ENCODE data around the gene ZNF628.
A peak's percentile ranks its signal among the peaks of the same experiment; 100 is the strongest.

ZNF628 gene

GRCh38 chr19:55451163-55451964 lies 25.1 kb upstream of the ZNF628 start:
- no peak for DNase-seq (ENCODE audit: low spot score)

DNA sequence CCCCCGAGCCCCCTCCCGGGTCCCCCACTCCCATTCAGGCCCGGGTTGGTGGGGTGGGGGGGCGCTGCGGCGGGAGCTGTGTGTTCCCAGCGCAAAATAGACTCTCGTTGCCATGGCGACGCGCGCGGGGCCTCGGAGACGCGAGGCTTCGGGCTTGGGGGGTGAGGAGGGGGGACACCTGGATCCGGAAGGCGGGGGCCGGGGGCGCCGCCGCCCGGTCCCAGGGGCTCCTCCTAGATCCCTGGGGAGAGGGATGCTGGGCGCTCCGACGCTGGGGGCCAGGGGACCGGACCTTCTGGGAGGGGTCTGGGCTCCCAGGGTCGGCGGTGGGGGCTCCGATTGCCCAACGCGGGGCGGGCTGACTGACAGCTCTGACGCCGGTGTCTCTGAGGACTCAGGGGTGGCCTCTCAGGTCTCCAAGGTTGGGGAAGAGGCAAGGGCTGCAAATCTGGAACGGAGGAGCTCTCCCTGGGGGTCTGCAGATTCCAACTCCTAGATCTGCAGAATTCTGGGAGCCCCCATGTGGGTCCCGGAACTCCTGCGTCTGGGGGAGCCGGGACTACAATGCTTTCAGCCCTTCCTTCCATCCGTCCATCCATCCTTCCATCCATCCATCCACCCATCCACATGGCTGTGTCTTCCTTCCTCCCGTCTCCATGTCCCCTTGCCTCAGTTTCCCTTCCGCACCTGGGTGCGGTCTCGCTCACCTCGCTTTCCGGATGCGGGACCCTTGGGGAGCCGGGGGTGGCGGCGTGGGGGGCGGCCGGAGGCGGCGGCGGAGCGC lies 24.3 kb upstream of the ZNF628 start:
- DNase-seq (ENCODE audit: low spot score): no peak

DNA sequence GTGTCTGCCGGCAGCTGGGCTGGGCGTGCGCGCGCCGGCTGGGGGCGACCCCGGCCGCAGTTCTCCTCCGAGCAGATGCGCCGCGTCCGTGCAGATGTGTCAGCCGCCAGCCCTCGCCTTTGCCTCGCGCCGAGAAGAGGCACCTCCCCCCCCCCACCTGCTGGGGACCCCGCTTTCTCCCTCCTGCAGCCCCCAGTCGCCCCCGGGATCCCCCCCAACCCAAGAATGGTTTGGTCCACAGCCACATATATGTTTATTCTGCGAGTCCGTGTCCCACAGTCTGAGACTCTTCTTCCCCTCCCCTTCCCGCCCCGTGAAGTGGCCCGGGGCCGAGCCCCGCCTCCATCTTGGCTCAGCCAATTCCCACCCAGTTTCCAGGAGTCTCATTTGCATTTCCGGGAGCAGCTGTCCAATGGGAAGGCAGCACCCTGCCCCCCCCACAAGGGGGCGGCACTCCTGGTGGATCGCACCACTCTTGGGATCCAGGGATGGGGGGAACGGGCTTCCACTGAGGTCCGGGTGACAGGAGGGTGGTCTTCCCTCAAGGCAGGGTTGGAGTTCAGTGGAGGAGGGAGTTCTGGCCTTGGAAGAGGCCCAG lies 23.6 kb upstream of the ZNF628 start:
- DNase-seq (ENCODE audit: low spot score): peak; percentile 95

DNA sequence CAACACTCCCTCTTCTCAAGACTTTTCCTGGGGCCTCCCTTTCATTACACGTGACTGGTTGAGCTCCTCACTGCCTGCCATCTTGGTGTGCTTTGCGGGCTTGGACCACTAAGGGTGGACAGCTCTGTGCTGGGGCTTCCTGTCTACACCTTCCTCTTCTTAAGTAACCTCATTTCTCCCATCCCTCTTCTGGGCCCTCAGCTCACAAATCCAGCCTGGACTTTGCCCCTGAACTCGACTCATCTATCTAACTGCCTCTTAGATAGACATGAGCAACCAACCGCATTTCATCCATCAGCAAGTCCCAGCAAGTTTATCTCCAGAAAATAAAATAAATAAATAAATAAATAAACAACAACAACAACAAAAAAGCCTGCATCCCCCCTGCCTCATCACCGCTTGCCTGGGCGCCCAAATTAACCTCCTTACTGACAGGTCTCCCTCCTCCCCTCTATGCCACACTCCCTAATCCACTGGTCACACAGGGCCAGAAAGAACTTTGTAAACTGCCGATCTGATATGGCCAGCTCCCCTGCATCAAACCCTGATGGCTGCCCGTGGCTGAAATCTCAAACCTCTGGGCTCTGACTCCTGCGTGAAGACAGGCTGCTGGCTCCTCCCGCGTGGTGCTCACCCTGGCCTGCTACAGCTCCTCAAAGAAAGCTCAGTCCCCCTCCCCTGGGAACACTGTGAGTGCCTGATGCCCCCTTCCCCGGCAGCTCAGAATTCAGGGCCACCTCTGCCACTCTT lies 22.7 kb upstream of the ZNF628 start:
- DNase-seq (ENCODE audit: low spot score): no peak

DNA sequence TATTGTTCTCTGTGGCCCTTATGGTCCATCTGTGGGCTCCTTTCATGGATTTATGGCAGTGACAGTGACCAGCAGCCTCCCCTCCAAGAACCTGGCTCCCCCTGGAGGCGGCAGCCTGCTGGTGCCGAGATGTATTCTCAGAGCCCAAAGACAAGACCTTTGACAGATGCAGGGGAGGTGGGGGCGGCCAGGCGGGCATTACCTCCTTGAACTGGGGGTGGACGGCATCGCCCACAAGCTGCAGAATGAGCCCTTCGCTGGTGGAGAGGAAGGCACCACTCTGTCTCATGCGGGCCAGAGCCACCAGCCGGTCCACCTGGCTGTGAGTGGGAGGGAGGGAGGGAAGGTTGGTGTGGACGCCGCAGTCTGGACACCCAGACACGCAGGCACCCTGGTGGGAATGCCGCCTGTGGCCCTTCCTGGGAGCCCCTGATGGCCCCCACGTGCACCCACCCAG lies 21.6 kb upstream of the ZNF628 start:
- DNase-seq (ENCODE audit: low spot score): peak; percentile 59

DNA sequence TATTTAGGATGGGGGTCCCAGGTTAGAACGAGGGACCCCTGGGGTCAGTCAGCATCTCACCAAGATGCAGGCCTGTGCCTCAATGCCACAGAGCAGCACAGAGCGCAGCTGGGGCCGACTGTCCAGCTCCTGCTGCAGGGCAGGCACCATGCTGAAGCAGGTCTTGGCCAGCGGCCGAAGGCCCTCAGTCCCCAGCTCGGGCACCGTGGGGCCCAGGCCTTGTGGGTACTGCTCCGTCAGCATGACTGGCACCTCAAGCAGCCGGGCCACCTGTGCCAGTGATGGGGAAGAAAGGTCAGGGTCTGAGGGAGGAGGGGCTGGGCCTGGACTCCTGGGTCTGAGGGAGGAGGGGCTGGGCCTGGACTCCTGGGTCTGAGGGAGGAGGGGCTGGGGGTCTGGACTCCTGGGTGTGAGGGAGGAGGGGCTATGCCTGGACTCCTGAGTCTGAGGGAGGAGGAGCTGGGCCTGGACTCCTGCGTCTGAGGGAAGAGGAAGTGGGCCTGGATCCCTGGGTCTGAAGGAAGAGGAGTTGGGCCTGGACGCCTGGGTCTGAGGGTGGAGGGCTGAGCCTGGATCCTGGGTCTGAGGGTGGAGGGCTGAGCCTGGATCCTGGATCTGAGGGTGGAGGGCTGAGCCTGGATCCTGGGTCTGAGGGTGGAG lies 20.7 kb upstream of the ZNF628 start:
- DNase-seq (ENCODE audit: low spot score): no peak

GRCh38 chr19:55456347-55456746 lies 20.1 kb upstream of the ZNF628 start:
- DNase-seq (ENCODE audit: low spot score): no peak

DNA sequence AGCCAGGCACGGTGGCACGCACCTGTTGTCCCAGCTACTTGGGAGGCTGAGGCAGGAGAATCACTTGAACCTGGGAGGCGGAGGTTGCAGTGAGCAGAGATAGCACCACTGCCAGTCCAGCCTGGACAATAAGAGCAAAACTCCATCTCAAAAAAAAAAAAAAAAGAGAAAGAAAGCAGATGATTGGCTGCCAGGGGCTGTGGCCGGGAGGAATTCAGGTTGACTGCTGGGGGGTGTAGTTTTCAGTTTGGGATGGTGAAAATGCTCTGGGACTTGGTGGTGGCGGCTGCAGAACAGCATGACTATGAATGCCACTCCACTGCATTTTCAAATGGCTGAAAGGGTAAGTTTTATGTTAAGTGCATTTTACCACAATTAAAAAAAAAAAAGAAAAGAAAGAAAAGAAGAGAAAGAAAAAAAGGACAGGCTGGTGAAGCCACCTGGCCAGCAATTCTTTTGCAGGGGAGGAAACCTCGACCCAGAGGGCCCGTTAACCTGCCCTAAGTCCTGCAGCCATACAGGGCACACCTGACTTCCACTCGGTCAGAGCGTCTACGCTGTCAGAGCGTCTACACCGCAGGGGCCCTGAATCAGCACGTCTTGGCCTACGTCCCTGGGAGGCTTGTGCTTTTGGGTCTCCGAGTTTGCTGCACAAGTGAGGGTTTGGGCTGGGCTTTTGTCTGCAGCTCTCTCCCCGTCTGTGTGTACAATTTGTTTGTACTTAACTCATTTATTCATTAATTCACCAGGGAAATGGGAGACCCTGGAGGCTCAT lies 18.5 kb upstream of the ZNF628 start:
- no peak for DNase-seq (ENCODE audit: low spot score)

- DNase-seq (ENCODE audit: low spot score): no peak
Measured at GRCh38 chr19:55459551-55459949, 16.9 kb upstream of the ZNF628 start.

GRCh38 chr19:55459950-55460657 lies 16.3 kb upstream of the ZNF628 start:
- no peak for DNase-seq (ENCODE audit: low spot score)

DNA sequence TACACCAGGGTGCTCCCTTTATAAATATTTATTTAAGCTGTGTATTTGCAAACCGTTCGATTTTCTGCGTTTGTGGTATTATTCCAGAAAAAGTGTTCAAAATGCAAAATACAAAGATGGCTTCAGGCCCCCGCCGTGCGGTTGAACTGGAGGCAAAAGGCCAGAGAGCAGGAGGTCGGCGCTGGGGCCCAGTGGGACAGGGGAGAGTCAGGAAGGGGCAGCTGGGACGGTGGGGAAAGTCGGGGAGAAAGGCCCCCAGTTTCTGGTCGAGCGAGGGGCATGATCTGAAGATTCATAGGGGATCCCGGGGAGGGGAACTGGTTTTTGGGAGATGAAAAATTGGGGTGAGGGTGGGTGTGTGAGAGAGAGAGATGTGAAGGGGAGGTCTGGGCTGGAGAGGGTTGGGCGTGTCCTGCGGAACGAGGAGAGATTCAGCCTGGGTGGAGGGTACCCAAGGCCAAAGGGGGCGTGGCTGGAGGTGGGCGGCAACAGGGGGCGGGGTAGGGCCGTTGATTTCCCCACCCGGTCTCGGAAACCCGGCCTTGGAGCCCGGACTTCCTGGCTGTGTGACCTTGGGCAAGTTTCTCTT lies 15.7 kb upstream of the ZNF628 start:
- DNase-seq (ENCODE audit: low spot score): peak; percentile 60

DNA sequence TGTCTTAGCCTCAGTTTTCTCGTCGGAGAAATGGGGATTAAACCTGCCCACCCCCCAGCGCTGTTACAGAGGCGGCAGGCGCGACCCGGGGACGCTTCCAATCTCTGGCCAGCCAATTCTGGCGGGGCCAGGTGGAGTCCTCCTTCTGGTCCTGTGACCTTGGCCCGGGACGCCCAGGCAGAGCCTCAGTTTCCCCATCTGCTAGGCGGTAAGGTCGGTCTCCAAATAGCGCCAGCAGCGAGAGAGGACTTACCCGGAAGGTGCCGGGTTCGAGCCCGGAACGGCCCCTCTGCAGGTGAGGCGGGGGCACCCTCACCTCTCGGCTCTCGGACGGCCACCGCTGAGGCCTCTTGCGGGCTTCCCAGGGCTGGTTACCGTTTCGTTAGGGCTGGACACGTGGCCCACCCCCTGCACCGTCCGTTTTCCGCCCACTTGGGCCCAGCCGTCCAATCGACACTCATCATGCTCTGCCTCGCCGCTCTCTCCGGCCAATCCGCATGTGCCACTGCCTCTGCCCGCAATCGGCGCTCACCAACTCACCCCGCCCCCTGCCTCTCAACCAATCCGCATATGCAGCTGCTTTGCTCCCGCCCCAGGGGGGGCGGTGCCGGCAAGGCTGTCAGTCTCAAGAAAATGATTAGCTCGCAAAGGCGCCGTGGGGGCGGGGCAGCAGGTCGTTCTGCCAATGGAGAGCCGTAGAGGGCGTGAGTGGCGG lies 15.0 kb upstream of the ZNF628 start, which contains the start of gene ISOC2:
TSS of gene ISOC2 (minus strand) at position 384 of the 715 bp plus-strand sequence. CDS start 5,156 bp downstream, outside the sequence.
- DNase-seq (ENCODE audit: low spot score): peak; percentile 98

DNA sequence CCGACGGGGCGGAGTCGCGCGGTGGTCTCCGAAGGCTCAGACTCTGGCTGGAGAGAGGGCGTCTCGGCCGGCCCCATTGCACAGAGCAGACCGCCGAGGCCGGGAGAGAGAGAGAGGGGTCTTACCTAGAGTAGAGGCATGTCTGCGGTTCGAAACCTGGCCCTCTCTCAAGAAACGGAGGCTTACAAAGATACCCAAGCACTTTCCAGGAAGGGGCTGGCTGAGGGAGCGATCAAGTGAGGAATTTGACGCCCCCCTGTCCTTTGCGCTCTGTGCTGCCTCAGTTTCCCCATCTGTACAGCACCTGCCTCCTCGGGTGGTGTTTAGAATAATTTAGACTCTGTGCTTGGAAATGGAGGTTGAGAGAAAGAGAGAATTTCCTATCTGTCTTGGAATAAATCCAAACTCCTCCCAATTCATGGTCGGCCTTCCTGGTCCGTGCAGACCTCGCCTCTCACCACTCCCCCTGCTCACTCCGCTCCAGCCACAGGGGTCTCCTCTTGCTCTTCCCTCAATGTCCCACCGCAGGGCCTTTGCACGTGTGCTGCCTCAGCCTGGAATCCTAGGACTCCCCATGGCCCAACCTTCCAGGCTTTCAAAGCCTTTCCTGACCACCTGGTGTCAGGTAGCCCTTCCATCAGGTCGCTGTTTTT lies 14.3 kb upstream of the ZNF628 start:
- DNase-seq (ENCODE audit: low spot score): no peak

- no peak for DNase-seq (ENCODE audit: low spot score)
Measured at GRCh38 chr19:55462722-55463121, 13.7 kb upstream of the ZNF628 start.

DNA sequence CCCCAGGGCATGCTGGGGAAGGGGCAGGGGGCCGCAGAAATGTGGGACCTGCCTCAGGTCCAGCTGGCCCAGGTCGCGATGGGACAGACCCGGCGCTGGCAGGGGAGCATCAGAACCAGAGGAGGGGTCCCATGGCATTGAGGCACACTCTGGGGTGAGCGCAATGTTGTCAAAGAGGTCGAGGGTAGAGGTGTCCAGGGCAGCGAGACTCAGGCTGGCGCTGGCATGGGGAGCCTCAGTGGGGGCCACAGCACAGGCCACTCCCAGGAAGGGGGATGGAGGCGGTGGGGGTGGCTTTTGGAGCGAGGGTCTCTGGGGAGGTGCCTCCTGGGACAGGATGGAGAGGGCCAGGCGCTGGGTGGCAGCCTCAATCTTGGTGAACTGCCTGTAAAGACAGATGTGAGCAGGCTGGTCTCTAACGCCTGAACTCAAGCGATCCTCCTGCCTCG lies 12.8 kb upstream of the ZNF628 start:
- no peak for DNase-seq (ENCODE audit: low spot score)

DNA sequence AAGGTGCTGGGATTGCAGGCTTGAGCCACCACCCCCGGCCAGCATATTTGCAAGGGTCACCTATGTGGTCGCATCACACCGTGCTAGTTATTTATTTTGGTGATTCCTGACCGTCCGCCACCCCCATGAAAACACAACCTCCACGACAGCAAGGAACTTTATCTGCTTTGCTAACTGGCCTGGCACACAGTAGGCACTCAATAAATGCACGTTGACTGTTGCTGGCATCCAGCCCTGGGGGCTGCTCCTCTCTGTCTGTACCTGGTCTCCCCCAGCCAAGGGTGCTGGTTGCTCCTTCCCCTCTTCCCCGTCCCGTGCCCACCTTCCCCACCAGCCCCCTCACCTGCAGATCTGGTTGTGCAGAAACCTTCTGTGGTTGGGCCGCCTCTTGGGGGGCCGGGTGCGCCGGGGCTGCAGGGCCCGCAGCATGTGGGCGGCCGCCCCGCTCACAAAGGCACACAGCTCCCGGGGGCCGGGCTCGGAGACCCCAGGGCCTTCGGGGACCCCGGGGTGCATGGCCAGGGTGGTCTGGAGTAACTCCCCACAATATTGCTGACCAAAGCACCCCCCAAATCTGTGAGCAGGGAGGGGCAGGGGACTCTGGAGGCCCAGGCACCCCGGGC lies 12.3 kb upstream of the ZNF628 start:
- DNase-seq (ENCODE audit: low spot score): no peak

DNA sequence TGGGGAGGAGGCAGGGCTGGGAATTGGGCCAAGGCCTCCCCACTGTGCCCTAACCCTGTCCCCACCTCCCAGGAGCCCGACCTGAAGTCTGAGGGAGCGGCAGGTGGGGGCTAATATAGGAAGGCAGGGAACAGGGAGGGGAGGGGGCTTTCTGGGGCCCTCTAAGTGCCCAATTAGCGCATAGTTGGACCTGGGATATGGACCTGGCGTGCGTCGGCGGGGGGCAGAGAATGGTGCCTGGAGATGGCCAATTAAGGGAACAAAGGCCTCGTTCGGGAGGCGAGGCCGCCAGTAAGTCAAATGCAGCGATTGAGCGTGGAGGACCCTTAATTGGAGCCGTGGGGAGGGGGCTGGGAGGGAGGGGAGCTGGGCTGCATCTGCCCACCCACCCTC lies 11.8 kb upstream of the ZNF628 start, which contains the start of gene C19orf85:
TSS of gene C19orf85 (minus strand) at position 90 of the 393 bp plus-strand sequence. CDS start 197 bp downstream, outside the sequence.
- no peak for DNase-seq (ENCODE audit: low spot score)
